Thyroid gland (tissue), 4 donors: Measurements from ENCODE around the gene VPS26A.

ENCODE experiments used
- CTCF ChIP-seq, 6 experiments: fragments of 200-600 bp in 3 of 6; fragments of 450-650 bp in 3 of 6; sonication (generic) in 3 of 6; IDR thresholded peaks; one replicate each; pipeline ENCODE4 v1.5.1; 2016 to 2019; ENCODE audit warnings: antibody characterized with exemption in 6 of 6, mild to moderate bottlenecking in 2 of 6, inconsistent platforms in 1 of 6, moderate library complexity in 1 of 6
- POLR2A ChIP-seq, 2 donors: fragments of 450-650 bp; IDR thresholded peaks; one replicate each; pipeline ENCODE4 v1.6.1; 2017; ENCODE audit warnings: antibody characterized with exemption in 2 of 2, mild to moderate bottlenecking in 2 of 2, moderate library complexity in 1 of 2

DNA sequence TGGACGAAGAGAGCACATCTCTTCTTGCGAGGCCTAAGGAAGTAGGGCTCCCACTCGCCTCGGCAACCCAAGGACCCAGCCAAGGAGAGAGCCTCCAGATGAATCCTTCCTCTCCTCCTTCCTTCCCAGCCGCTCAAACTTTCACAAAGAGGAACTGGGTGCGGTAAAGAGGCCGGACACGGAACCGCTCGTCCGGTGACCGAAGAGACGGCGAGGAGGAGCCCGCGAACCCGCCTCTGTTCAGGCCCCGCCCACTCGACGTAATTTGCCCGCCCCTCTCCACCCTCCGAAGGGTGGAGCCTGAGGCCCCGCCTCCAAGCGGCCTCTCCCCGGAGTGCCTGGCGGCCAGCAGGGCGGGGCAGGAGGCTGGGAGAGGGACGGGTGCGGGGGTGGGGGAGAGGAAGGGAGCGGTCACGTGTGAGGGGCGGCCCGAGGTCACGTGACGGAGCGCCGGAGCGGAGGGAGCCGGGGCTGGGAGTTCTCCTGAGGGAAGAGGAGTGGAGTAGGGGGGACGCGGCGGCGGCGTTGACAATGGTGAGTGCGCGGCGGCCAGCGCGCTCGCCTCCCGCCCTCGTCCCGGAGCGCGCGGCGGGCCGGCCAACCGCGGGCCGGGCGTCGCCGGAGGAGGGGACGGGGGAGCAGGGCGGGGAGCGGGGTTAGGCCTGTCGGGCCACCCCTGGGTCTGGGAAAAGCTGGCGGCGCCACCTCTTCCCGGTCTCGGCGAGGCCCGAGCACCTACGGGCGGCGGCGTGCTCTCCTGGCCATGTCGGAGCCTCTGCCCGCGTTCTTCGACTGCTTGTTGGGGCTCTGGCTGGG, at the start of gene VPS26A:
- TF ChIP-seq CTCF (IDR thresholded peaks at IDR 0.05) (peak in 2 of 6 experiments; percentile 27 to 31), POLR2A (IDR thresholded peaks at IDR 0.05) (peak in 1 of 2 donors; percentile 94)
